Fibroblast of the aortic adventitia (primary cell): ENCODE data around the gene MYH6. TPM values are rescaled to one million over a fixed set of nuclear protein-coding genes. Genes with fewer than 3 reads are reported as not detected.

Experiments used
- DNase-seq: peaks from one replicate; pipeline ENCODE4 v3.0.0-alpha.2; 2010; ENCODE audit warnings: low read depth
- H3K4me3 ChIP-seq: 2 replicates; pipeline ENCODE4 v1.5.1; 2011; ENCODE audit warnings: low read depth, mild to moderate bottlenecking, control low read depth, low read length, moderate library complexity
- CTCF ChIP-seq: IDR thresholded peaks from 2 replicates; pipeline ENCODE4 v1.5.1; 2011; ENCODE audit warnings: mild to moderate bottlenecking, low read length, control low read depth, inconsistent platforms; ENCODE audit not compliant: insufficient read depth
- total RNA-seq: library from RNA; depleted of rRNA; stranded (reverse); fragments of >200 nt; gene quantifications from 2 replicates; pipeline ENCODE4 v1.2.3, GENCODE V29; 2012; ENCODE audit warnings: low replicate concordance

Gene MYH6
- total RNA-seq, 1 donor = not detected

DNA sequence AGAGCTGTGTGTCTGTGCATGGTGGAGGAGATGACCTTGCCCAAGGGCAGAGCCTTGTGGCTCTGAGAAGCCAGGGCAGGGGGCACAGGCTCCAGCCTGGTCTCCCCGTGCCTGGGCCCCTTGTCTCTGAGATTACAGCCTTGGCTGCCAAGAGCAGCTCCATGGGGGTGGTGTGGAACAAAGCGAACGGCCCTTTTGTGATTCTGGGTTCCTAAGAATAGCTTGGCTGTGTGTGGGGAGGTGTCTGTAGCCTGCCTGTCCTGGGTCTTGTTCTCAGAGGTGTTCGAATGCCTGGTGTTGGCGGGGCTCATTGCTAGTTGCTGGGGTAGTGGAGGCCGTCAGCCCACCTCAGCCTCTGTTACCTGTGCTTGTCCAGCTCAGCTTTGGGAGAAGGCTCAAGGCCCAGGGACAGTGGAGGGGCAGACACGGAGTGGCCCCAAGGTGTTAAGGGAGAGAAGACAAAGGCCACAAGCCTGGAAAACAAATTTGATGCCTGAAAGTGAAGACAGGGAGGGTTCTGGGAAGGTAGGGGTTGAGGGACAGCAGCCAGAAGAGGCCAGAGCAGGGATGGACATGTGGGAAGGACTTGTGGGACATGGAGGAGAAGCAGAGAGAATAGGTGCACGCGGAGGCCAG is 34.8 kb upstream of the MYH6 start:
- TF ChIP-seq CTCF = no peak
- DNase-seq = no peak
- no peak overlapping the region for H3K4me3 ChIP-seq

- no peak overlapping the region for H3K4me3 ChIP-seq
- DNase-seq = no peak
- no peak for TF ChIP-seq CTCF
These were observed 33.0 kb upstream of the MYH6 start for GRCh38 chr14:23441076-23441475.

DNA sequence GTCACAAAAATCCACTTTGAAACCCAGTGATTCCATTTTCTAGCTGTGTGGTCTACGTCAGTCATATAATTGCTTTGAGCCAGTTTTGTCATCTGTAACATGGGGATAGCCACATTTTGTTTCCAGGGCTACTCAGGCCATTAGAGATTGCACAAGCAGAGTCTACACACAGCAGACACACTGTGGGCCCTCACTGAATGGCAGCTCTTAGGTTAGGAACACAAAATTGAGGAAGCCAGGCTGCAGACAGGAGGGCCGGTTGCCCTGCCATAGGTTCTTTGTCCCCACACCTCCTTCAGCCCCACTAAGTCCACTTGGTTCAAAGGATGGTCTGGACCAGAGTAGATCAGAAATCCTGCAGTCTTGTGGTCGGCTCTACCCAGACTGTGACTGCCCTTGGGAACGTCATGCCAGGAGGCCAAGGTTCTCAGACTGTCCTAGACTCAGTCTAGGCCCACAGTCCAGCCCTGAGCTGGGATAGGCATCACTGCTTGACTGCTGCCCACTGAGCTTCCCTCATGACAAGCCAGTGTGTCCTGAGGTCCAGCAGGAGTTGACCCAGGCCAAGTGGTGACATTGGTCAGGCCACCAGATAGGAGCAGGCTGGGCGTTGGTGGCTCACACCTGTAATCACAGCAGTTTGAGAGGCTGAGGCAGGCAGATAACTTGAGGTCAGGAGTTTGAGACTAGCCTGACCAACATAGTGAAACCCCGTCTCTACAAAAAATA is 31.2 kb upstream of the MYH6 start:
- no peak for TF ChIP-seq CTCF
- no peak for DNase-seq
- no peak overlapping the region for H3K4me3 ChIP-seq

DNA sequence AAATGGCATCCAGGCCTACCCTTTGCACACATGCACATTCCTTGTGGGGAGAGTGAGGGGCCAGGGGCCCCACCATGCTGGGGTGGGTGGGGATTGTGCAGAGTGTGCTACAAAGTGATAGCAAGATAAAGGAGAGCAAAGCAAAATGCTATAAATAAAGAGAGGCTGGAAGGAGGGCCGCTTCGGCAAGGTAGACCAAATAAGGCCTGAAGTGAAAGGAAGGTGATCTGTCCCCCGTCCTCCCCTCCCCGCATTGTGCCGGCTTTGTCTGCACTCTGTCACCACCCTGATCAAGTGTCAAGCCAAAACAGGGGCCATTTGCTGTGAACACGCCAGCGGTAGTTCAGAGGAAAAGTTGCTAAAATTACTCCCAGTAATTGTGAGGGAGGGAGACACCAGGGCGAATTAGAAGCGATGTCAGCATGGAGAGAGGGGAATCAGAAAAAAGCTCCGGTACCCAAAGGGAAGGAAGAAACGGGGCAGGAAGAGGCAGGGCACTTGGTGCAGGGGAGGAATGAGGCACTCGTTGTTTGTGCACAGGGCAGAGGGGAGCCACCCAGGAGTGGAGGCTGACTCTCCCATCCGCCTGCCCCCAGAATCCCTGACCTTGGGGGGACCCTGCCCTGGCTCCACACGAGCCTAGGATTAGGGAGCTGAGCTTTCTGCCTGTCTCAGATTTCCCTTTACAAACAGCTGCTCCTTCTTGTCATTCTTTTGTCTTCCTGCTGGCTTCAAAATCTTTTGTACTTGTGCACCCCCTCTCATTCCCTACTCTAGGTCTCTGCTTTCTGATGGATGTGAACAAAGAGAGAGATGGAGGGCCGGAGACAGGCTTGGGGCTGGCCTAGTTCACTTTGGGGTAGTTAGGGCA is 30.3 kb upstream of the MYH6 start:
- TF ChIP-seq CTCF = no peak
- H3K4me3 ChIP-seq = no peak overlapping the region
- DNase-seq = no peak

DNA sequence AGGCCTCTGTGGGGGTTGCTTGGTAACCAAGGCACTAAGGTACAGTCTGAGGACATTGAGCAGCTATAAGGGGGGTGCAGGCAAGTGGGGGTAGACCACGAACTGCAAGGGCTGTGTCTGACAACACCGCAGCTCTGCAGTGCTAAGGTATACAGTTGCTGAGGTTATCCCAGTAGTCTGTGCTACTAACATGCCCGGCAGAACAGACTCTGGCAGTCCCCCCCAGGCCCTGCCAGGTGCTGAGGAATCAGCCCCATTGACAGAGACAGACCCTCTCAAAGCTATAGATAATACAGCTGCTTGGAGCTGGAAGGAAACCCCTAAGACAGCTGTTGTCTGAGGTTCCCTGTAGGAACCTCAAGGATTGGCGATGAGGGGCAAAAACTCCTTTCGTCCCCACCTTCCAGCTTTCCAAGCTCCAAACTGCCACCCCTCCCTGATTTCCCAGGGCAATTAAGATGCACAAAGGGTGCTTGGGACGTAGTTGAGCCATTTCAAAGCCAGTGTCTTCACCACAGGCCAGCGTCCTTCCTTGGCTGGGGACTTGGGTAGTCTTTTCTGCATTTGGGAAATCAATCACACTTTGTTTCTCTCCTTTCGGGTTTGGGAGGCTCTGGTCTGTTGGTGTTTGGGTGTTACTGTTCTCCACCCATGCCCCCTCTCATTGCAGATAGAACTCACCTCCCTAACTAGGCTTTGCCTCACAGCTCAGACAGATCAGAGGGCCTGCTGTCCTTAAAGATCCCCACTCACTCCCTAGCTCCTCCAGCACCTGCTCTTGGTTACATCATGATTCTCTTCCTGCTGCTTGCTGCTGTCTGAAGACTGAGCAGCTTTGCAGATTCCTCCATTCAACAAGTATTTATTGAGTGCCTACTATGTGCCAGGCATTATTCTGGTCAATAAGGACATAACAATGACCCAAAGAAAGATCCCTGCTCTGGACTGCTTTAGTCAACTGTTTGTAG is 29.3 kb upstream of the MYH6 start:
- no peak for DNase-seq
- TF ChIP-seq CTCF = no peak
- no peak overlapping the region for H3K4me3 ChIP-seq
